ENCODE measurements around the gene GSTM5.
"Not testable (repeated sequence)": the region's sequence is repeated elsewhere in the genome, so short reads cannot be mapped to it uniquely, and the experiment has no call there.

GSTM5 gene

GRCh38 chr1:109762039-109762585 lies 50.1 kb downstream of the GSTM5 start:
- no peak for DNase-seq (ENCODE audit: low read depth)

GRCh38 chr1:109762821-109763645 lies 51.0 kb downstream of the GSTM5 start:
- no peak for DNase-seq (ENCODE audit: low read depth)

GRCh38 chr1:109763646-109764415 lies 51.8 kb downstream of the GSTM5 start, which contains the start of gene EPS8L3:
EPS8L3 (minus strand) TSS chr1:109763923; CDS start chr1:109761749, 2,174 bp downstream.
- no peak for DNase-seq (ENCODE audit: low read depth)

- no peak for DNase-seq (ENCODE audit: low read depth)
Measured at GRCh38 chr1:109764561-109765482, 52.8 kb downstream of the GSTM5 start.

- DNase-seq (ENCODE audit: low read depth): no peak
Measured at GRCh38 chr1:109765483-109765815, 53.4 kb downstream of the GSTM5 start.

GRCh38 chr1:109765896-109766615 lies 54.0 kb downstream of the GSTM5 start:
- no peak for DNase-seq (ENCODE audit: low read depth)

- not testable (repeated sequence) for DNase-seq (ENCODE audit: low read depth)
Measured at GRCh38 chr1:109766991-109767636, 55.1 kb downstream of the GSTM5 start.
